ENCODE data around the gene FGF7. TPM values are rescaled to one million over a fixed set of nuclear protein-coding genes. Genes with fewer than 3 reads are reported as not detected.

Gene FGF7
- total and polyA plus RNA-seq, 2 of the 8 experiments (the other 6 are each of a cell fraction or from before 2014, with no cell fraction given), result not detected

- WGBS, 2 experiments (ENCODE audit: extremely low coverage in 1 of 2, insufficient coverage in 1 of 2, insufficient read length in 1 of 2, insufficient replicate concordance in 2 of 2, low coverage in 1 of 2, low lambda C conversion rate in 2 of 2, missing lambda C conversion rate in 1 of 2), result 83% methylated on average over 2 of the region's 2 CpGs; no CpG with 5 or more reads in 1 of the 2 experiments
Measured at GRCh38 chr15:49492151-49492550, 69.1 kb downstream of the FGF7 start.

More at GRCh38 chr15:49492151-49492550, 69.1 kb downstream of the FGF7 start:
- no peak overlapping the region for H3K4ac ChIP-seq (replicated peaks; ENCODE audit: insufficient read length, low read depth, low read length)
- H3K4me1 ChIP-seq (replicated peaks in 1 of 4; ENCODE audit: control insufficient read depth in 3 of 4, insufficient read depth in 4 of 4, low read length in 3 of 4), result no peaks in the 10 kb centered on the region
- FAIRE-seq, result no peak
- no peak overlapping the region for H2AK5ac ChIP-seq (ENCODE audit: low read depth, low read length)
- CTCF ChIA-PET (ENCODE audit: partially characterized antibody), result no interaction called here
- H3K79me1 ChIP-seq (ENCODE audit: low read depth, low read length), result no peaks in the 10 kb centered on the region
- no peak overlapping the region for H2AFZ ChIP-seq (ENCODE audit: low read length)
- POLR2A ChIA-PET (ENCODE audit: partially characterized antibody), result no interaction called here
- no peak overlapping the region for H3K23ac ChIP-seq (ENCODE audit: insufficient read length)
- no peak overlapping the region for H3K4me2 ChIP-seq (ENCODE audit: insufficient read depth in 1 of 2, low read depth in 2 of 2, low read length in 2 of 2)
- DNase-seq (ENCODE audit: low read depth in 1 of 2, low spot score in 2 of 2), result no peak
- no peaks in the 10 kb centered on the region for H3K23me2 ChIP-seq (ENCODE audit: low read depth, low read length)
- H3K36me3 ChIP-seq (ENCODE audit: control insufficient read depth in 2 of 4, insufficient read depth in 4 of 4, low read length in 3 of 4), result no peaks in the 10 kb centered on the region
- H4K91ac ChIP-seq (replicated peaks; ENCODE audit: insufficient read length, low read length), result no peak overlapping the region
- no peak overlapping the region for H2BK12ac ChIP-seq (ENCODE audit: low read depth, low read length)
- H3K9me3 ChIP-seq (ENCODE audit: insufficient read depth in 2 of 2, low read depth in 1 of 2, low read length in 1 of 2), result no peaks in the 10 kb centered on the region
- H3K18ac ChIP-seq (ENCODE audit: extremely low read depth, low read length), result no peak overlapping the region
- H4K5ac ChIP-seq (ENCODE audit: insufficient read length, low read depth, low read length), result no peak overlapping the region
- H2BK120ac ChIP-seq (replicated peaks; ENCODE audit: low read depth, low read length), result no peak overlapping the region
- H3K14ac ChIP-seq (ENCODE audit: insufficient read length), result no peak overlapping the region
- no peaks in the 10 kb centered on the region for H3K27me3 ChIP-seq (replicated peaks in 1 of 4; ENCODE audit: control insufficient read depth in 3 of 4, extremely low read depth in 1 of 4, insufficient read depth in 3 of 4, low read length in 3 of 4)
- no peak overlapping the region for H2BK15ac ChIP-seq (ENCODE audit: low read length)
- no peak overlapping the region for H3K9ac ChIP-seq (replicated peaks in 1 of 4; ENCODE audit: extremely low read depth in 1 of 4, low read depth in 3 of 4, low read length in 3 of 4)
- H4K8ac ChIP-seq (ENCODE audit: extremely low read depth, insufficient read depth, low read length), result no peak overlapping the region
- no peaks in the 10 kb centered on the region for H4K20me1 ChIP-seq (replicated peaks in 1 of 2; ENCODE audit: control insufficient read depth in 1 of 2, insufficient read depth in 2 of 2, low read length in 2 of 2)
- no peak overlapping the region for H2BK20ac ChIP-seq (ENCODE audit: low read length)
- H2BK5ac ChIP-seq (ENCODE audit: low read depth, low read length), result no peak overlapping the region
- no peaks in the 10 kb centered on the region for H3K79me2 ChIP-seq (ENCODE audit: control insufficient read depth in 1 of 2, insufficient read depth in 2 of 2, low read length in 2 of 2)
- H3K4me3 ChIP-seq (ENCODE audit: extremely low read depth in 1 of 4, insufficient read depth in 2 of 4, low read depth in 3 of 4, low read length in 4 of 4), result no peak overlapping the region
- no peak overlapping the region for H3K56ac ChIP-seq (replicated peaks; ENCODE audit: insufficient read length, low read depth, low read length)
- no peak overlapping the region for H3K27ac ChIP-seq (ENCODE audit: low read depth, low read length)
- TF ChIP-seq CTBP2 (IDR thresholded peaks at IDR 0.05; ENCODE audit: borderline replicate concordance, insufficient read depth, insufficient read length, low read length), result no peak
- TF ChIP-seq EGR1 (IDR thresholded peaks at IDR 0.05; ENCODE audit: borderline replicate concordance, low read depth, low read length), result no peak
- no peak for TF ChIP-seq JUND (IDR thresholded peaks at IDR 0.05; ENCODE audit: low read length)
- TF ChIP-seq GTF2F1 (IDR thresholded peaks at IDR 0.05; ENCODE audit: borderline replicate concordance, low read depth, low read length), result no peak
- TF ChIP-seq ATF3 (IDR thresholded peaks at IDR 0.05; ENCODE audit: insufficient read depth, low read depth, low read length), result no peak
- TF ChIP-seq TEAD4 (IDR thresholded peaks at IDR 0.05; ENCODE audit: low read depth, low read length), result no peak
- no peak for TF ChIP-seq HDAC6 (IDR thresholded peaks at IDR 0.05; ENCODE audit: low read depth, low read length)
- no peak for TF ChIP-seq CREB1 (IDR thresholded peaks at IDR 0.05)
- no peak for TF ChIP-seq CBX8 (IDR thresholded peaks at IDR 0.05; ENCODE audit: borderline replicate concordance, low read depth, low read length)
- no peak for TF ChIP-seq CEBPB (IDR thresholded peaks at IDR 0.05; ENCODE audit: low read depth, low read length)

Data from H1 (cell line).